Psoas muscle (tissue), 8 donors: ENCODE results near the gene RTN4RL2. TPM values are rescaled to one million over a fixed set of nuclear protein-coding genes. Genes with fewer than 3 reads are reported as not detected.
A peak's percentile ranks its signal among the peaks of the same experiment; 100 is the strongest.

Experiments used
- ATAC-seq, 4 donors: fragments of 200-7000 bp; cut with Tn5 transposase; one replicate each; pipeline ENCODE4 v1.9.1; 2020; ENCODE audit warnings: moderate library complexity in 3 of 4, mild to moderate bottlenecking in 2 of 4
- DNase-seq, 2 donors: peaks; one replicate each; pipeline ENCODE4 v3.0.0-alpha.2; 2020
- H3K27ac ChIP-seq: fragments of 200-600 bp; one replicate; pipeline ENCODE4 v1.8.0; 2022
- H3K27me3 ChIP-seq, 3 donors: fragments of 200-600 bp in 1 of 3; one replicate each; pipeline versions ENCODE4 v1.6.1 to v1.8.0; 2013 to 2022; ENCODE audit warnings: low read length in 2 of 3, mild to moderate bottlenecking in 2 of 3, moderate library complexity in 1 of 3; ENCODE audit not compliant: insufficient read depth in 3 of 3
- H3K36me3 ChIP-seq, 2 donors: fragments of 200-600 bp in 1 of 2; one replicate each; pipeline versions ENCODE4 v1.6.1 to v1.8.0; 2013 to 2022; ENCODE audit warnings: low read depth in 1 of 2, mild to moderate bottlenecking in 1 of 2, moderate library complexity in 1 of 2; ENCODE audit not compliant: insufficient read depth in 1 of 2
- H3K4me1 ChIP-seq: fragments of 200-600 bp; one replicate; pipeline ENCODE4 v1.8.0; 2022
- H3K4me3 ChIP-seq: fragments of 200-600 bp; one replicate; pipeline ENCODE4 v1.8.0; 2022; ENCODE audit warnings: mild to moderate bottlenecking
- H3K9me3 ChIP-seq: fragments of 200-600 bp; one replicate; pipeline ENCODE4 v1.8.0; 2022
- WGBS, 3 donors: extraction: QIAGEN DNeasy Blood & Tissue Kit; methylation state at CpG; one replicate each; pipeline versions ENCODE4 v1.1.6 to v1.1.7; 2013; 5-methylcytosine and 5-hydroxymethylcytosine counted together
- intact Hi-C, 2 donors: fragments of 100-400 bp; cut with DNase I; formaldehyde crosslinking; loops; one replicate each; pipeline versions ENCODE4 v1.11.0 to v1.14.2; 2022
- polyA plus RNA-seq, 3 donors: library from polyadenylated mRNA; stranded (reverse); fragments of 200-250 nt; gene quantifications; one replicate each; pipeline ENCODE4 v1.2.3, GENCODE V29; 2013
- total RNA-seq, 4 donors: library from RNA; stranded (reverse); fragmentation: NEBNext Ultra II Directional in 2 of 4; extraction: Animal tissue kit (Norgen Biotek cat#: 25700) in 2 of 4; gene quantifications; one replicate each; pipeline versions ENCODE4 v1.2.1 to v1.2.4, GENCODE V29; 2021 to 2023
- TF ChIP-seq, protein P1 (sequence below): fragments of 200-600 bp; IDR thresholded peaks from one replicate; pipeline ENCODE4 v1.8.0; 2022; ENCODE audit warnings: antibody characterized with exemption
- donor health status: healthy with polysubstance abuse.
- donor health status: DM: no; HTN: no; CAD: no; lungs with moderate emphysema.
- donor health status: Bipolar disorder and iron deficiency.
- donor health status: healthy.
- donor health status: DM: yes; HTN: yes; CAD: no.
- donor health status: DM: no; HTN: no; CAD: no.
- donor health status: DM: no; HTN: no; CAD: no.
- donor health status: DM: yes; HTN: yes; CAD: no.

Gene RTN4RL2
- total and polyA plus RNA-seq, 7 donors: 0.44 to 1.1 (median 0.77) TPM

DNA sequence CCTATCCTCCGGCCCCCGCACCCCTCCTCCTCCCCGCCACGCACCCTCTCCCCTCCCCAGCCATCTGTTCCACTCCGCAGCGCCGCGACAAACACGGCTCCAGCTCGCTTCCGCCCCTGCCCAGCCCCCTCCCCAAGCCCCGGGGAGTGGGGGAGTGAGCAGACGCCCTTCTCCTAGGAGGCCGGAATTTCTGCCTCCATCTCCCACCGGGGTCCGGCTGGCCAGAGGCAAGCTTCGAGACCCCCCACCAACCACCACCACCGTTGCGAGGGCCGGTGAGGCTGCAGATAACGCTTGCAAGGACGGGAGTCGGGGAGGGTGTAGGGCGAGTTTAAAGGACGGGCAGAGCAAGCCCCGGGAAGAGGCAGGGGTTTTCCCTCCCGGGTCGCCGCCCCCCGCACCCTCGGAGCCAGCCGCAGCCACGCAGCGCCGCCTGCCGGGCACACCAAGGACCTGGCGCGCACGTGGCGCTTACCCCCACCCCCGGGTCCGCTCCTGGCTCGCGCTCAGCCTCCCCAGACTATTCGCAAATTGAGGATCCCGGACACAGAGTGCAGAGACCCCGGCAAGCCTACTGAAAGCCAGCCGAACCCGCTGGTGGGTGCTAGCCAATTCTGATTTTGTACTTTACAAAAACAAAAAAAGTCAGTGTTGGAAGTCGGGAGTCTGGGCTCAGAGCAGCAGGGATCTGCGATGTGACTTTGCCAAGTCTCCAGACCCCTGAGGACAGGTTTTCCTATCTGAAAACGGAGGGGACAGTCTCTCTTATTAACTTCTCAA is 22.6 kb downstream of the RTN4RL2 start:
- Histone ChIP-seq H3K4me3 (peak overlapping the region; percentile 61), H3K36me3 (peaks cover 0 to 37% of the 10 kb centered on the region in 2 donors), H3K4me1 (peaks cover 19% of the 10 kb centered on the region), H3K27me3 (peaks cover 0 to 6% (median 5%) of the 10 kb centered on the region in 3 donors), H3K27ac (no peak overlapping the region), H3K9me3 (no peaks in the 10 kb centered on the region)
- ATAC-seq (peak; percentile 55 to 76 (median 68)), DNase-seq (peak; percentile 47 to 70)
- 1 to 4% (median 2%) methylated on average over 37 to 52 of the region's 52 CpGs for WGBS, 3 donors
- intact Hi-C loops: loop anchor here in 1 of 2 donors (5.0 kb wide), 1 partner anchor 136 kb away; no protein-coding TSS in a partner anchor
- TF ChIP-seq, protein P1, sequence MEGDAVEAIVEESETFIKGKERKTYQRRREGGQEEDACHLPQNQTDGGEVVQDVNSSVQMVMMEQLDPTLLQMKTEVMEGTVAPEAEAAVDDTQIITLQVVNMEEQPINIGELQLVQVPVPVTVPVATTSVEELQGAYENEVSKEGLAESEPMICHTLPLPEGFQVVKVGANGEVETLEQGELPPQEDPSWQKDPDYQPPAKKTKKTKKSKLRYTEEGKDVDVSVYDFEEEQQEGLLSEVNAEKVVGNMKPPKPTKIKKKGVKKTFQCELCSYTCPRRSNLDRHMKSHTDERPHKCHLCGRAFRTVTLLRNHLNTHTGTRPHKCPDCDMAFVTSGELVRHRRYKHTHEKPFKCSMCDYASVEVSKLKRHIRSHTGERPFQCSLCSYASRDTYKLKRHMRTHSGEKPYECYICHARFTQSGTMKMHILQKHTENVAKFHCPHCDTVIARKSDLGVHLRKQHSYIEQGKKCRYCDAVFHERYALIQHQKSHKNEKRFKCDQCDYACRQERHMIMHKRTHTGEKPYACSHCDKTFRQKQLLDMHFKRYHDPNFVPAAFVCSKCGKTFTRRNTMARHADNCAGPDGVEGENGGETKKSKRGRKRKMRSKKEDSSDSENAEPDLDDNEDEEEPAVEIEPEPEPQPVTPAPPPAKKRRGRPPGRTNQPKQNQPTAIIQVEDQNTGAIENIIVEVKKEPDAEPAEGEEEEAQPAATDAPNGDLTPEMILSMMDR: peak; percentile 64

GRCh38 chr11:57483562-57483918 is 23.2 kb downstream of the RTN4RL2 start:
- WGBS, 3 donors: 49 to 58% (median 57%) methylated on average over 3 of the region's 3 CpGs

DNA sequence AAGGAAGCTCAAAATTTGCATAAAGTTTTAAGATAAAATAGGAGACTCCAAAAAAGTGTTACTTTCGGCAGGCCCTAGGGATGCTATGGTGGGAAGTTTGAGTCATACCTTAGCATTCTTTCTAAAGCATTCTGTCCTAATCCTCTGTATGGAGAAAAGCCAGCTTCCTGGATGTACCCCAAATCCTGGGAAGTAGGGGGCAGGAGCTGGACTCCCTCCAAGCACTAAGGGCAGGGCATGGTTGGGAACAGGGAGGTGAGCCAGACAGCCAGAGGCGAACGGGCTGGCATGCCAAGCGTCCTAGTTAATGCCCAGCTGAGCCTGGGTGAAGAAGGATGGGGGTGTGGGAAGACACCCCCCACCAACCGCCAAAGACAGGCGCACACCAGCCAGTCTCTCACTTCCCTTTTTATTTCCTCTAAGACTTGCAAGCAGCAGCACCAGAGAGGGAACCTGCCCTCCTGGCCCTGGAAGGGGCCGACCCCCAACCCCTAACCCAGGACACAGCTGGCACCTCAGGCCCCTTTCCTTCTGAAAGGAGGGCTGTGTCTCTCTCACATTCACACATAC is 23.9 kb downstream of the RTN4RL2 start:
- peaks cover 0 to 47% of the 10 kb centered on the region in 2 donors for H3K36me3 ChIP-seq
- ATAC-seq: no peak

More at GRCh38 chr11:57483562-57483918, 23.2 kb downstream of the RTN4RL2 start:
- TF ChIP-seq, protein P1: no peak
- DNase-seq: no peak
- Histone ChIP-seq H3K27me3 (peaks cover 0 to 6% (median 5%) of the 10 kb centered on the region in 3 donors), H3K36me3 (peaks cover 0 to 43% of the 10 kb centered on the region in 2 donors), H3K4me3 (no peak overlapping the region), H3K4me1 (peaks cover 25% of the 10 kb centered on the region), H3K27ac (no peak overlapping the region), H3K9me3 (no peaks in the 10 kb centered on the region)
- intact Hi-C loops: loop anchor here in 1 of 2 donors (5.0 kb wide), 1 partner anchor 136 kb away; no protein-coding TSS in a partner anchor
- no peak for ATAC-seq

GRCh38 chr11:57485217-57485990 is 25.1 kb downstream of the RTN4RL2 start:
- no peak for ATAC-seq
- peaks cover 0 to 54% of the 10 kb centered on the region in 2 donors for H3K36me3 ChIP-seq

More for the DNA sequence above, 23.9 kb downstream of the RTN4RL2 start:
- H3K9me3 ChIP-seq: no peaks in the 10 kb centered on the region
- DNase-seq: no peak
- WGBS, 3 donors: 67 to 78% (median 71%) methylated on average over 7 of the region's 7 CpGs
- H3K4me1 ChIP-seq: peaks cover 28% of the 10 kb centered on the region
- H3K4me3 ChIP-seq: no peak overlapping the region
- peaks cover 0 to 6% (median 5%) of the 10 kb centered on the region in 3 donors for H3K27me3 ChIP-seq
- no peak overlapping the region for H3K27ac ChIP-seq
- intact Hi-C loops: loop anchor here in 1 of 2 donors (5.0 kb wide), 1 partner anchor 137 kb away; no protein-coding TSS in a partner anchor
- TF ChIP-seq, protein P1: no peak

More at GRCh38 chr11:57485217-57485990, 25.1 kb downstream of the RTN4RL2 start:
- TF ChIP-seq, protein P1: no peak
- Histone ChIP-seq H3K27me3 (peaks cover 0 to 6% (median 5%) of the 10 kb centered on the region in 3 donors), H3K27ac (no peak overlapping the region), H3K9me3 (no peaks in the 10 kb centered on the region), H3K4me3 (no peak overlapping the region), H3K4me1 (peaks cover 28% of the 10 kb centered on the region)
- intact Hi-C loops: no loop called here
- WGBS, 3 donors: 85 to 91% (median 89%) methylated on average over 10 of the region's 10 CpGs
- no peak for DNase-seq
